Ammon's horn (tissue), 1 donor: Measurements from ENCODE around the gene WDR33.
"Not testable (repeated sequence)": the region's sequence is repeated elsewhere in the genome, so short reads cannot be mapped to it uniquely, and the experiment has no call there.

Experiments used
- DNase-seq: peaks from one replicate; pipeline ENCODE4 v3.0.0-alpha.2; 2016; ENCODE audit warnings: low spot score

Gene WDR33

DNA sequence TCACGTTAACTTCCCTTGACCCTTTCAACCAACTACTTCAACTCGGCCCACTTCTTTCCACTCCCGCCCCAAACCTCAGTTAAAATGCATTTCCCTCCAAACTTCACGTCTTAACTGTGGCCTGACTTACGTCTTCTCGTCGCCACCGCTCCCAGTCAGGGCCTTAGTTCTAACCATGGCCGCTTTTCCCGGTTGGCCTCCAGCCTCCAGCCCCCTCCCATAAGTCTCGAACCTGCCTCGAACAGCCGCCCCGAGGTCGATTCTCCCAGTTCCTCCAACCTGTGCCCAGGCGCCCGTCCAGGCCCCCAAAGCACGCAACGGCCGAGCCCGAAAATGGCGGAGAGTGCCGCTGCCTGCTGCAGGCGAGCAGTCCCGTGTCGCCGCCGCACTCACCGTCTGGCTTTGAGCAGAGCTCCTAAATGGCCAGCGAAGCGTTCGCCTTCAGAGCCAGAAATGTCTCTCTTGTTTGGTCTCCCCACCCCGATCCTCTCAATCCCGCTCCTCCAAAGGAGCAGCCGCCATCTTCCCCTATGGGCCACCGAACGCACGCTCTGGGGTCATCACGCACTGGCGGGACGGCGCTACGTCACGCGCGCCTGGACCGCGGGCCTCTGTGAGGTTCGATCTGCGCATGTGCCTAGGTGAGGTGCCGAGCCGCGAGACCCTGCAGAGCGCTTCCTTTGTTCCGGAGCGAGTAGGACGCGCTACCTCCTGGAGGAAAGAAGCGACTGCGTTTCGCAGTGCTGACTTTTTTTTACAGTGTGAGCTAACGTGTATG is at the start of gene WDR33:
Gene WDR33 (minus strand): TSS at position 553 of the 778 bp plus-strand sequence. CDS start 40,190 bp downstream, outside the sequence.
- peak; percentile 92 for DNase-seq

DNA sequence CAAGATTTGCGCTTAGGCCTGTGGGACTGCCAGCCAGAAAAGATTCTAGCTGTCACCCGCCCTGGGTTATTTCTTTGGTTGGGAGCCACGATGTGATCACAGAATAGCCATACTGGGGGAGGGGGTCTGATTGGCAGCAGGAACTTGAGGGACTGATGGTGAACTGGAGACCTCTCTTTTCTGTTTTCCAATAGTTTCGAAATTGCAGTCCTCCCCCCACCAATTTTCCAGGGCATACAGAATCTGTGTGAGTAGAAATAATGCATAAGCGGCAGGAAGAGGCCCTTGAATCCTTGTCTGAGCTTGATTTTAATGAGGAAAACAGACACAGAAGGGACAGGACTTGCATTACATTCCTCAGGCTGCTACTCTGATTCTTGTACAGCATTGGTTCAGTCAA is 49.2 kb upstream of the WDR33 start:
- DNase-seq = no peak

DNA sequence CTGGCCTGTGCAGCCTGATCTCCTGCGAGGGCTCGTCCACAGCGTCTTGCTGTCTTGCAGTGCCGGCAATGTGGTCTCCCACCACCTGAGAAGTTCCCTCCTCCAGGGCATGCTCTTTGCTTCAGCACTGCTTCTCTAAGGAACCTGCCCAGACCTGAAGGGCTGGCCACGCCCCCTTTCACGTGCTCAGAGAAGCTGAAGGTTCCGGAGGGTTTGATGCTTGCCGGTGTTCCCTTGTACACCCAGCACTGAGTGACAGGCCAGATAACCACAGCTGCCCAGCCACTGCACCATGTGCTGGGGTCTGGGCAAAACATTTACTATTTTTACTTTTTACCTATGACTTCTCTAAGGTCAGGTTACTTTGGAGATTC is 48.7 kb upstream of the WDR33 start:
- DNase-seq = no peak

DNA sequence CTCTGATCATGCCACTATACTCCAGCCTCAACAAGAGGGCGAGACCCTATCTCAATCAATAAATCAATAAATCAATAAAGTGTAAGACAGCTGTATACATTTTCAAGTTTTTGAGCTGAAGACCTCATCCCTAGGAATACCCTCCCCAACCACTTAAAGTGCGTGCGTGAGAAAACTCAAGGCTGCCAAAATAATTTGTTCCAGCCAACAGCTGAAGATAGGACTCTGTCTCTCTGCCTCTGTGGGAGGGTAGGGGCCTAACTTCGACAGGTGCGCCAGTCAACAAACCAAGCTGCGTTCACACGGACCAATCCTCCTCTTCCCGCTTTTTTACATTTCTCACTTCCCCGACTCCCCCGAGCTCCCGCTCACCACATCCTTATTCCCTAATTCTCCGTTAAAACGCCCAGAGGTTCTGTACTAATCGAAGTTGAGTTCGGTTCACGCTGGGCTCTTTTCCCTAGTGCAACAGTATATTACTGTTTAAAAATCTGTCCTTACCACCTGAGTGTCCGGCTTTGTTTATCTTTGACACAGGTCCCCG is 46.4 kb upstream of the WDR33 start:
- DNase-seq = no peak

DNA sequence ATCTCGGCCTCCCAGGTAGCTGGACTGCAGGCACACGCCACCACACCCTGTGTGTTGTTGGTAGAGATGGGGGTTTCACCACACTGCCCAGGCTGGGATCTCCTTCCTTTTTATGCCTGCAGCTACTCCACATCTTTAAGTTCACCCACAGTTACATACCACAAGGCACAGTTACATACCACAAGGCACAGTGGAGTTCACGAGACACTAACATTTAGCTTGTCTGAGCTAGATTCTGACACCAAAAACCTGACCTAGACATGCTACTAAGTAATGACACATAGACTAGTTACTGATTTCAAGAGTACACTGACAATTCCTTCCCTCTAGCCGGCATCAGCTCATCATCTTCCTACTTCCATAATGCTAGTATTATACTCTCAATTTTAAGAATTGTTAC is 42.7 kb upstream of the WDR33 start:
- no peak for DNase-seq

DNA sequence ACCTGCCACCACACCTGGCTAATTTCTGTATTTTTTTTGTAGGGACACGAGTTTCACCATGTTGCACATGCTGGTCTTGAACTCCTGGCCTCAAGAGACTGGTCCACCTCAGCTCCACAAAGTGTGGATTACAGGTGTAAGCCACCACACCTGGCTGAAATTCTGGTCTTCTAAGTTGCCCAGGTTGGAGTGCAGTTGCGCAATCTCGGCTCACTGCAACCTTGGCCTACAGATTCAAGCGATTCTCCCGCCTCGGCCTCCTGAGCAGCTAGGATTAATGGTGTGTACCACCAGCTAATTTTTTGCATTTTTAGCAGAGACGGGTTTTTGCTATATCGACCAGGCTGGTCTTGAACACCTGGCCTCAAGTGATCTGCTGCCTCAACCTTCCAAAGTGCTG is 41.4 kb upstream of the WDR33 start:
- no peak for DNase-seq

DNA sequence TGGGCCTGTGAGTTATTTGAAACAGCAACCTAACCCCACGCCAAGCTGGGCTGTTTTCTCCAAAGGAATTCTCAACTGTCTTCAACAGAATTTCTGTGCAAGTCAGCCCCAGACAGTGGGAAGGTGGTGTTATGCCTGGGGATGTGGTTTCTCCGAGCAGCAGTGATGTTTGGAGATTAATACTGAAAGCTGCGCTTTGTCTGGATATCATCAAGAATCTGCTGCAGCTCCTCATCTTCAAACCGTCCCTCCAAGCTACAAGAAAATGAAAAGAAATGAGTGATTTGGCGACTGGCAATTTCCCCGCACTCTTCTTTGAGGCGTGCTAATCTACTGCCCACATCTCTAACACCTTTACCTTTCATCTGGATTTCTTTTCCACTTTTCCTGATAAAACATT is 37.0 kb upstream of the WDR33 start:
- no peak for DNase-seq

DNA sequence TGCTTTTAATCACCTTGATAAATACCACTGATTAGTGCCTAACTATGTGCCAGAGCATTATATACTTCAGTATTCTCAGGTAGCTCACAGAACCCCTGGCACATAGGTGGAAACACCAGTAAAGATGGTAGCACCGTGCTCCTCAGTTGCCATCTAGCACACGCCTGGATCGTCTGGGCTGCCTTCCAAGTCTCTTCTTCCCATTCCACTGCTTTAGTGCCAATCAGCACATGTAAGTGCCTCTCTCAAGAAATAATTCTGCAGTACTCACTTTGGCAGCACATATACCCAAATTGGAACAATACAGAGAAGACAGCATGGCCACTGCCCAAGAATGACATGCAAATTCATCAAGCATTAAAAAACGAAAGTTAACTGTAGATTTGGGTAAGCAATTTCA is 34.0 kb upstream of the WDR33 start:
- DNase-seq = peak; percentile 43

DNA sequence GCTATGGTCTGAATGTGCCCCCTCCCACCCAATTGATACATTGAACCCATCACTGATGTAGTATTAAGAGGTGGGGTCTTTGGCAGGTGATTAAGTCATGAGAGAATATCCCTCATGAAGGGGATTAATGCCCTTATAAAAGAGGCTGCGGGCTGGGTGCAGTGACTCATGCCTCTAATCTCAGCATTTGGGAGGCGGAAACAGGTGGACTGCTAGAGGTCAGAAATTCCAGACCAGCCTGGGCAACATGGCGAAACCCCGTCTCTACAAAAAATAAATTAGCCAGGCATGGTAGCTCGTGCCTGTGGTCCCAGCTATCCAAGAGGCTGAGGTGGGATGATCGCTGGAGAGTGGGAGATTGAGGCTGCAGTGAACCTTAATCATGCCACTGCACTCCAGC is 32.7 kb upstream of the WDR33 start:
- no peak for DNase-seq

DNA sequence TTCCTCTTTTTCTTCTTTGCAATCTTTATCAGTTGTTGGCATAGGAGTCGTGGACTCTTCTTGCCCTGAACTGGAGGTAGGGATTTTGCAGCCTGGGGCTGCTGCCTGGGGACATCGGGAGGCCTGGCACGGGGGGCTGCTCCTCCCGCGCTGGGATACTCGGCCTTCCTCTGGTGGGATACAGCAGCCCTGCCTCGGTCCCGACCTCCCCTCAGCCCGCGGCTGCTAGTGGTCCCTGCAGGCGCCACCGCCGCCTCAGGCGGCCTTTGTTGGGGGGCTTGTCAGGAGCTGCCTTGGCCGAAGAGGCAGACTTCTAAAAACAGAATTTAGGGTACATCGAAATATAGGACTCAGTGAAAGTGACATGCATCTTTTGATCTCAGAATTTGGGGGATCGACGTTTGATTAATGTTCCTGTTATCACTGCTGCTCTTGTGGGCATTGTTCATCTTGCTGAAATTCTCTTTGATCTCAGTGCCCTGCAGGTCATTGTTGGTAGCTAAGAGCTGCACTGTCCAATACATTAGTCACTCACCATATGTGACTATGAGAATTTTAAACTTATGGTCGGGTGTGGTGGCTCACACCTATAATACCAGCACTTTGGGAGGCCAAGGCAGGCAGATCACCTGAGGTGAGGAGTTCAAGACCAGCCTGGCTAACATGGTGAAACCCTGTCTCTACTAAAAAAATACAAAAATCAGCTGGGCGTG is 30.7 kb upstream of the WDR33 start:
- no peak for DNase-seq

DNA sequence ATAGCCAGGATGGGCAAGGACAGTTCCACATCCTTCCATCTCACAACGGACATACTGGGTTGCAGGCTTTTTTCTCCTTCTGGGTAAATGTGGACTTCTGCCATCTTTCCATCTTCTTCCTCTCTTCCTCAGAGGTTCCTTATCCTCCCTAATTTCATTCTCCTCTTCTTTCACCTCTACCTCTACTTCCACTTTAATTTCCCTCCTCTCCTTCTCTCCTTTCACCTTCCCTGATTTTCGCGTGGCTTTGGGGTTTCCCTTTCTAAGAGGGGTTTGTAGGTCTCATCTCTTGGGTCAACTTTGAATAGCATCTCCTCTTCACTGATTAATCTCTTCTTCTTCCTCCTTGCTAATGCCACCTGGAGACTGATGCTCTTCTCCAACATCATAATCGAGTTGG is 29.9 kb upstream of the WDR33 start:
- no peak for DNase-seq

DNA sequence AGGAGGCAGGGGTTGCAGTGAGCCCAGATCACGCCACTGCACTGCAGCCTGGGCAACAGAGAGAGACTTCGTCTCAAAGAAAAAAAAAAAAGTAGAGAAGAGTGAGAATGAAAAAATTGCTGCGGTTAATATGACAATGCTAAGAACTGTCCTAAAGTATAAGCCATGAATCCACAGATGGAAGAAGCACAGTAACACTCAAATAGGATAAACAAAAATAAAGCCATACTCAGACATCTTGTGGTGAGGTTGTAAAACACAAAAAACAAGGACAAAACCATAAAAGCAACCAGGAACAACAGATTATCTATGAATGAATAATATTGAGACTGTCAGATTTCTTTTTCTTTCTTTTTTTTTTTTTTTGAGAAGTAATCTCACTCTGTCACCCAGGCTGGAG is 24.0 kb upstream of the WDR33 start:
- DNase-seq = no peak

DNA sequence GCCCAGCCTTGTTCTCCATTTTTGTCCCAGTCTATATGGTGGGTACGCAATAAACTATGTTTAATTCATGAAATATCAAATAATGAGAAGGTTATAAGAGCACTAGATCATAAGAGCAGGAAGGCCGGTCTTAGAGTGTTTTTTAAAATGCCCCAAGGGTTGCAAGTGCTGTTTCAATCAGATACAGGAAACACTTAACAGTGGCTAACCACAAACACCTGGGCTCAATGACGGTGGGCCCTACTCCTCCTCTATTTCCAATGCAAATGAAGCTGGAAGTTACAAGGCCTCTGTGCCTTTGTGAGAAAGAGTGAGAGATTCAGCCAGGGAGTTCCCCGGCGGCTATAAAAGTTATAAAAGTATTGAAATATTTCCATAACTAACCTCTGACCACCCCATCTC is 18.9 kb upstream of the WDR33 start:
- no peak for DNase-seq

DNA sequence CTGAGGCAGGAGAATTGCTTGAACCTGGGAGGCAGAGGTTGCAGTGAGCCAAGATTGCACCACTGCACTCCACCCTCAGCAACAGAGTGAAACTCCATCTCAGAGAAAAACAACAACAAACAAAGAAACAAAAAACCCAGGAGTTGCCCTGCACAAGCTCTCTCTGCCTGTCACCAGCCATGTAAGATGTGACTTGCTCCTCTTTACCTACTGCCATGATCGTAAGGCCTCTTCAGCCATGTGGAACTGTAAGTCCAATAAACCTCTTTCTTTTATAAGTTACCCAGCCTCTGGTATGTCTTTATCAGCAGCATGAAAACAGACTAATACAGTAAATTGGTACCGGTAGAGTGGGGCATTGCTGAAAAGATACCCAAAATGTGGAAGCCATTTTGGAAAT is 15.7 kb upstream of the WDR33 start:
- not testable (repeated sequence) for DNase-seq

DNA sequence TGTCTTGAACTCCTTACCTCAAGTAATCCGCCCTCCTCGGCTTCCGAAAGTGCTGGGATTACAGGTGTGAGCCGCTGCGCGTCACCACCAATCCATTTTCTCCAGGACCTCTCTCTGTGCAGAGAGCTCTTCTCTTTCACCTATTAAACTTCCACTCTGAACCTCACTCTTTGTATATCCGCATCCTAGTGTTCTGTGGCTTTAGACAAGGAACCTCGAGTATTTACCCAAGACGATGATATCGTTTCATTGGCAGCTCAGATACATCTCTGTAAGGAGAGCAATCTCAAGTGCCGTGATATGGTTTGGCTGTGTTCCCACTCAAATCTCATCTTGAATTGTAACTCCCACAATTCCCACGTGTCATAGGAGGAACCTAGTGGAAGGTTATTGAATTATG is 15.1 kb upstream of the WDR33 start:
- DNase-seq = no peak

DNA sequence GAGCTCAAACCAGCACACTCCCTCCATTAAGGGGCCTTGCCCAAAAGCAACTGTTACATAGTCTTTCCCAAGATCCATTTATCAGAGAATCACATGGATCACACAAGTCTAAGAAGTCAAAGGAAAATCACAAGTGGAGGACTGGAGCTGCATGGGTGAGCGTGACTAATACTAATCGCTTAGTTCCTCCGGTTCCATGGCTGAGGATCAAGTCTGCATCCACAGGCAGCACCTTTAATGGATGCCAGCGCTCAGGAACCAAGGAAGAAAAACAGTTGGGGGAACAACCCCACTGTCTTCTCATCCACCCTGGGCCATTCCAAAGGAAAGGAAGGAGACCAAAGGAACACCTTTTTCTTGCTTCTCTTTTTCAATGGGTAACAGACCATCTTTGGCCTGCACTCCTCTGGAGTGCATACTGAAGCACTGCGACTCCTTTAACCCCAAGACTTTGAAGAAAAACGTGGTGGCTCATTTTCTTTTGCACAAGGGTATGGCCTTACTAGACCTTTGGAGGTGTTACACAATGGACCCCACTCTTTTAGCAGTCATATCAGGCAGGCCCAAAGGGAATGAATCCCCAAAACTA is 9.2 kb upstream of the WDR33 start:
- DNase-seq = no peak

DNA sequence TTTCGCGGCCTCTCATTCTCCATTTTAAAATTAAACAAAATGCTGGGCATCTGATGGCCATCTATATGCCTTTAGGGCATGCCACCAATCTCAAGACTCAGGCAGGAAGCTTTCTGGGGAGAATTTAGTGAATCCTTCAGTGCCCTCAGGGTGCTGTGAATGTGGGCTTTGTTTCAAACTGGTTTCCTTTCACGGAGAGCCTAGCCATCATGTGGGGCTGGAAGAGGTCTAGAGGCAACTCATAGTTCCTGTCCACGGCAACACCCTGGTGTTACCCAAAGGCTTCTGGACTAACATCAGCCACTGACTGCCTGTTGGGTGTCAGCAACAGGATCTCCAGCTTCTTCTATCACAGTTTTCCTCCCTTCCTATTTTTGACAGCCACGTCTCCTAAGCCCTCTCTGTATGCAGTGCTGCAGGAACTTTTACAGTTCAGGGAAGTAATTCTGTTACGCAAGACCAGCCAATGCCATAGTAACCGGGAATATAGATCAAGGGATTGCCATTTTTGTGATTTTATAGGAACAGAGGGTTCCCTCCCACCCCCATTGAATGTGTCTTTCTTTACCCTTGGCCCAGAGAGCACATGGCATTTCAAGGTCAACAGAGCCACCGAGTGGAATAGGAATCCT is 7.9 kb upstream of the WDR33 start:
- DNase-seq = no peak

DNA sequence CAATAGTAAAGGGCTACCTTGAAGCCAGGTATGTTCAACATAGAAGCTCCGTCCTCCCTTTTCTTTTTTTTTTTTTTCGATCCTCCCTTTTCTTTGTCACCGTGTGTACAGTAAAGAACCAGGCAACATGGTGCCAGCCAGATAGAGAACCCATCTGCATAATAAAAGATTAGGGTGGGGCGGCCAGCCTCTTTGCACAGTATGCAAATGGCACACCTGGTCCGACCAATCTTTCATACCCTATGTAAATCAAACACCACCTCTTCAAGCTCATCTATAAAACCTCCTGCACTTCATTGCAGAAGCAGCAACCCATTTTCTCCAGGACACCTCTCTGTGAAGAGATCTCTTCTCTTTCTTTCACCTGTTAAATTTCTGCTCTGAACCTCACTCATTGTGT is 7.3 kb upstream of the WDR33 start:
- DNase-seq = no peak

DNA sequence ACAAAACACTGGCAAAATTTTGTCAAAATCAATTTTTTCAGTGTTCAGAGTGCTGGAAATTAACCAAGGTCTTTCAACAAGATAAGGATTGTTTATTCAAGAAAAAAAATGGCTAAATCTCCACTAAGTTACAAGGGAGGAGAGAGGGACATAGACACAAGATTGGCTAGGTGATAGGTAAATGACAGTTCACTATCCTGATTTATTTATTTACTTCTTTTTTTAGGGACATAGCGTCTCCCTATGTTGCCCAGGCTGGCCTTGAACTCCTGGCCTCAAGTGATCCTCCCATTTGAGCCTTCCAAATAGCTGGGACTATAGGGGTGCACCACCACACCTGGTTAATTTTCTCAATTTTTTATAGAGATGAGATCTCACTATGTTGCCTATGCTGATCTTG is 3.7 kb upstream of the WDR33 start:
- DNase-seq = no peak

DNA sequence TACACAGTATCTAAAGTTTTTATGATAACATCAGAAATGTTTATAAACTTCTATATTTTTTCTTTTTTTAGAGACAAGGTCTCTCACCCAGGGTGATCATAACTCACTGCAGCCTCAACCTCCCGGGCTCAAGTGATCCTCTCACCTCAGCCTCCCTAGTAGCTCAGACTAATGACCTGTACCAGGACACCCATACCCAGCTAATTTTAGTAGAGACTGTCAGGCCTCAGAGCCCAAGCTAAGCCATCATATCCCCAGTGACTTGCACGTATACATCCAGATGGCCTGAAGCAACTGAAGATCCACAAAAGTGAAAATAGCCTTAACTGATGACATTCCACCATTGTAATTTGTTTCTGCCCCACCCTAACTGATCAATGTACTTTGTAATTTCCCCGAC is 1.5 kb upstream of the WDR33 start:
- DNase-seq = not testable (repeated sequence)

DNA sequence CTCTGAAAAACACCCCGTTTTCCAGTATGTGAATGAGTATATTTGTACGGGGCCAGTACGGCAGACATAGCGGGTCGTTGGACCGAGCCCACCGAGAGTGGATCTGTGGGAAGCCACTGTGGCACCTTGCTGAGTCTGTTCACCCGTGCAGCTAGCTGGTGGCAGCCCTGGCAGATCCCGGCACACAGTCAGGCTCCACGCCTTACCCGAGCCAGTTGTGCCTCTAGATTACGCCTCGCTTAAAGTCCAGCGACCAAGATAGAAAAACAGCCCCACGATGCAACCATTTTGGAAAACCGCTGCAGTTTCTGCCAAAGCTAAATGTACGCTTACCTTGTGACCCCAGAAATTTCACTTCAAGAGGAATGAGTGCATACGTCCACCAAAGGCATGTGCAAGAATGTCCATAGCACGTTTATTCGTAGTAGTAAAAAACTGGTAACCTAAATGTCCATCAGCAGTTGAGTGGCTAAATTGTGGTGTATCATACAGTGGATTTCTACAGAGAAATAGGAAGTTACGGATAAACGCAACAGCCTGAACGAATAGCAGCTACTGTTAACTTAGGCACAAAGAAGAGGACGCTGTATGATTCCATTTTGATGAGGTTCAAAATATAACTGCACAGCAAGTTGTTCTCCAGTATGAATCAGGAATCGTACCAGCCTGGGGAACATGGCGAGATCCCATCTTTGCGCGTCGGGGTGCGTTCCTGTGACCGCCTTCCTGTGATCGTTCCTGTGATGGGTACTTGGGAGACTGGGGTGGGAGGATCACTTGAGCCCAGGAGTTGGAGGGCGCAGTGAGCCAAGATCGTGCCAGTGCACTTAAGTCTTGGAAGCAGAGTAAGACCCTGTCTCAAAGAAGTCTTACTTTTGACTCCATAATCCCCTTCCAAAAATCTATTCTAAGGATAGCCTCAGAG is 688 bp upstream of the WDR33 start:
- DNase-seq = no peak
